ENCODE data around the gene FTL. TPM values are rescaled to one million over a fixed set of nuclear protein-coding genes. Genes with fewer than 3 reads are reported as not detected.

The FTL gene
- total RNA-seq, 2 experiments from 2014 or later = 683 to 880 TPM

GRCh38 chr19:48950830-48951519 lies 14.1 kb upstream of the FTL start:
- H3K4me3 Mint-ChIP-seq = no peak overlapping the region
- ChIA-PET POLR2A (no interaction called here), CTCF (interaction anchor here (0.6 to 1.2 kb wide), 2 partner anchors 12 to 18 kb away, joined by 3 to 4 read pairs; no protein-coding TSS in a partner anchor)
- H3K27me3 Mint-ChIP-seq = no peaks in the 10 kb centered on the region
- peaks cover 9% of the 10 kb centered on the region for H3K36me3 Mint-ChIP-seq (ENCODE audit: low read depth)
- peaks cover 16% of the 10 kb centered on the region for H3K4me1 Mint-ChIP-seq
- no peak for DNase-seq
- H3K27ac Mint-ChIP-seq = no peak overlapping the region
- H3K9me3 Mint-ChIP-seq = peaks cover 9% of the 10 kb centered on the region

DNA sequence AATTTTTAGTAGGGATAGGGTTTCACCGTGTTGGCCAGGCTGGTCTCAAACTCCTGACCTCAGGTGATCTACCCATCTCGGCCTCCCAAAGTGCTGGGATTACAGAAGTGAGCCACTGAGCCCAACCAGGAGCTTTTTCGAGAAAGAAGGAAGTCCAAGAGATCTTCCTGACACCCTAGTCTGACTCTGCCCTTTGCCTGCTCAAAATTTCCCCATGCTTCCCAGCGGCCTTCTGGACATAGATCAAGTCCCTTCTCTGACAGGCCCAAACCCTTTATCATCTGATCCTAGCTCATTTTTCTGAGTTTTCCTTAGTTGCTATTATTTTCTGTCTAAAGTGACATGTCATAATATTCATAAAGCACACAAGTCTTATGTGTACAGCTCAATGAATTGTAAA lies 12.0 kb upstream of the FTL start:
- ChIA-PET POLR2A (no interaction called here), CTCF (interaction anchor here (0.7 to 1.4 kb wide), 6 partner anchors 17 to 225 kb away, joined by 3 to 5 read pairs (median 4); partner anchors contain the start of gene HSD17B14)
- Mint-ChIP-seq H3K27me3 (no peaks in the 10 kb centered on the region), H3K4me3 (no peak overlapping the region), H3K36me3 (ENCODE audit: low read depth) (peaks cover 28% of the 10 kb centered on the region), H3K4me1 (peaks cover 33% of the 10 kb centered on the region), H3K9me3 (peaks cover 4% of the 10 kb centered on the region), H3K27ac (no peak overlapping the region)
- no peak for DNase-seq

GRCh38 chr19:48953990-48954594 lies 11.0 kb upstream of the FTL start:
- peaks cover 41% of the 10 kb centered on the region for H3K4me1 Mint-ChIP-seq
- ChIA-PET CTCF (interaction anchor here (1.2 to 1.5 kb wide), 4 partner anchors 10 to 159 kb away, joined by 3 to 7 read pairs (median 5); partner anchors contain the start of gene RUVBL2), POLR2A (interaction anchor here (0.6 to 0.7 kb wide), 3 partner anchors 14 to 166 kb away, joined by 3 to 7 read pairs (median 4); no protein-coding TSS in a partner anchor)
- peak overlapping the region; percentile 89 for H3K27ac Mint-ChIP-seq
- peak overlapping the region; percentile 77 for H3K4me3 Mint-ChIP-seq
- DNase-seq = no peak
- H3K27me3 Mint-ChIP-seq = no peaks in the 10 kb centered on the region
- H3K36me3 Mint-ChIP-seq (ENCODE audit: low read depth) = peaks cover 37% of the 10 kb centered on the region
- H3K9me3 Mint-ChIP-seq = no peaks in the 10 kb centered on the region

DNA sequence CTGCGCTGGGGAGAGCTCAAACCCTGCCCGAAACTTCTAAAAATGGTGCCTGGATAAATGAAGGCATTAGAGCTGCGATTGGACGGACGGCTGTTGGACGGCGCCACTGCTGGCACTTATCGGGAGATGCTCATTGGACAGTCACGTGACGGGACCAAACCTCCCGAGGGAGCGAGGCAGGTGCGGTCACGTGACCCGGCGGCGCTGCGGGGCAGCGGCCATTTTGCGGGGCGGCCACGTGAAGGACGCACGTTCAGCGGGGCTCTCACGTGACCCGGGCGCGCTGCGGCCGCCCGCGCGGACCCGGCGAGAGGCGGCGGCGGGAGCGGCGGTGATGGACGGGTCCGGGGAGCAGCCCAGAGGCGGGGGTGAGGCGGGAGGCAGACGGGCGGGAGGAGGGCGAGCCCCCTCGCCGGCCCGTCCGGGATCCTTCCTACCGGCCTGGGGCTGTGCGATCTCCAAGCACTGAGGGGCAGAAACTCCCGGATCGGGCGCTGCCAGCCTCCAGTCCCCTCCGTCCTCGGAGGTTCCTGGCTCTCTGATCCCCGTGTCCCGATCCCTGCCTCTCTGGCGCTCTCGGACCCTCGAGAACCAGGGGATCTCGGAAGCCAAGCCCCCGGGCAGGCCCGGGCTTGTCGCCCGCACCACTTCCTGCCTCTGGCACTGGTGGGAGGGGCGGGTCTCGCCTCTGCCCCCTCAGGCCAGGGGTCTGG lies 10.4 kb upstream of the FTL start, which contains the start of gene BAX:
BAX (plus strand) TSS at position 281 of the 713 bp plus-strand sequence; CDS start at position 335, 54 bp downstream.
- Mint-ChIP-seq H3K27ac (peak within 1 kb of the TSS; percentile 89), H3K27me3 (no peaks in the 10 kb centered on the region), H3K4me1 (peaks cover 46% of the 10 kb centered on the region), H3K36me3 (ENCODE audit: low read depth) (peaks cover 39% of the 10 kb centered on the region), H3K4me3 (peak within 1 kb of the TSS; percentile 77), H3K9me3 (no peaks in the 10 kb centered on the region)
- POLR2A ChIA-PET = interaction anchor here (0.6 to 0.7 kb wide), 3 partner anchors 13 to 167 kb away, joined by 3 to 7 read pairs (median 4); no protein-coding TSS in a partner anchor
- CTCF ChIA-PET = interaction anchor here (1.2 to 1.5 kb wide), 5 partner anchors 10 to 160 kb away, joined by 3 to 7 read pairs (median 5); partner anchors contain the start of gene RUVBL2
- DNase-seq = peak; percentile 94

GRCh38 chr19:48955308-48955958 lies 9.7 kb upstream of the FTL start:
- Mint-ChIP-seq H3K36me3 (ENCODE audit: low read depth) (peaks cover 41% of the 10 kb centered on the region), H3K4me1 (peaks cover 50% of the 10 kb centered on the region), H3K4me3 (peak overlapping the region; percentile 77)

GRCh38 chr19:48958006-48958405 lies 7.1 kb upstream of the FTL start:
- POLR2A ChIA-PET = no interaction called here
- Mint-ChIP-seq H3K4me3 (peak overlapping the region; percentile 22), H3K36me3 (ENCODE audit: low read depth) (peaks cover 52% of the 10 kb centered on the region), H3K4me1 (peaks cover 73% of the 10 kb centered on the region), H3K27me3 (no peaks in the 10 kb centered on the region), H3K27ac (peak overlapping the region; percentile 66), H3K9me3 (no peaks in the 10 kb centered on the region)
- CTCF ChIA-PET = interaction anchor here (0.6 to 1.7 kb wide), 2 partner anchors 17 to 36 kb away, joined by 3 to 4 read pairs; partner anchors contain the start of gene RUVBL2
- DNase-seq = no peak

More at GRCh38 chr19:48955308-48955958, 9.7 kb upstream of the FTL start:
- H3K27me3 Mint-ChIP-seq = no peaks in the 10 kb centered on the region
- POLR2A ChIA-PET = interaction anchor here (0.5 to 0.7 kb wide), 2 partner anchors 528 to 974 kb away, joined by 3 to 4 read pairs; no protein-coding TSS in a partner anchor
- peak overlapping the region; percentile 85 for H3K27ac Mint-ChIP-seq
- no peak for DNase-seq
- CTCF ChIA-PET = interaction anchor here (1.2 to 1.5 kb wide), 2 partner anchors 9 to 38 kb away, joined by 3 to 7 read pairs; partner anchors contain the start of gene RUVBL2
- H3K9me3 Mint-ChIP-seq = no peaks in the 10 kb centered on the region

DNA sequence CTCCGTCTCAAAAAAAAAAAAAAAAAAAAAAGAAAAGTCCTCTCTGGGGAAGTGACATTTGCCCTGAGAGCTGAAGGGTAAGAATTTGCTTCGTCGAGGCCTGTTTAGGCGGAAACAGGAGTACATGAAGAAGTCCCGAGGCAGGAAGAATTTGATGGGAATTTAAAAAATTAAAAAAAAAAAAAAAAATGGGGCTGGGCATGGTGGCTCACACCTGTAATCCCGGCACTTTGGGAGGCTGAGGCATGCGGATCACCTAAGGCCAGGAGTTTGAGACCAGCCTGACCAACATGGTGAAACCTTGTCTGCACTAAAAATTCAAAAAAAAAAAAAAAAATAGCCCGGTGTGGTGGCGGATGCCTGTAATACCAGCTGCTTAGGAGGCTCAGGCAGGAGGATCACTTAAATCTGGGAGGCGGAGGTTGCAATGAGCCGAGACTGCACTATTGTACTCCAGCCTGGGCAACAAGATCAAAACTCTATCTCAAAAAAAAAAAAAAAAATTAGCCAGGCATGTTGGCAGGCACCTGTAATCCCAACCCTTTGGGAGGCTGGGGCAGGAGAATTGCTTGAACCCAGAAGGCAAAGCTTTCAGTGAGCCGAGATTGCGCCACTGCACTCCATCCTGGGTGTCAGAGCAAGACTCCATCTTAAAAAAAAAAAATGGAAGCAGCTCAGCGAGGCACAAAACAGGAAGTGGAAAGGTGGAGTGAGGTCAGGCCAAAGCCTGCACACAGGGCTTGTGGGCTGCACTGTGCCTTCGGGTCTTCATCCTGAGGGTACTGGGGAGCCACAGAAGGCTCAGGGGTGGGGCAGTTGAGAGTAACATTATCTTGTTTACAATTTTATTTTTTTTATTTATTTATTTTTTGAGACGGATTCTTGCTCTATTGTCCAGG lies 5.5 kb upstream of the FTL start:
- peak overlapping the region; percentile 83 for H3K27ac Mint-ChIP-seq
- peak overlapping the region; percentile 22 for H3K4me3 Mint-ChIP-seq
- no peaks in the 10 kb centered on the region for H3K9me3 Mint-ChIP-seq
- ChIA-PET CTCF (interaction anchor here (0.5 to 3.5 kb wide), 7 partner anchors 11 to 401 kb away, joined by 3 to 15 read pairs (median 3); partner anchors contain the start of gene RUVBL2), POLR2A (no interaction called here)
- no peaks in the 10 kb centered on the region for H3K27me3 Mint-ChIP-seq
- H3K36me3 Mint-ChIP-seq (ENCODE audit: low read depth) = peaks cover 52% of the 10 kb centered on the region
- DNase-seq = peak; percentile 44
- H3K4me1 Mint-ChIP-seq = peaks cover 80% of the 10 kb centered on the region

DNA sequence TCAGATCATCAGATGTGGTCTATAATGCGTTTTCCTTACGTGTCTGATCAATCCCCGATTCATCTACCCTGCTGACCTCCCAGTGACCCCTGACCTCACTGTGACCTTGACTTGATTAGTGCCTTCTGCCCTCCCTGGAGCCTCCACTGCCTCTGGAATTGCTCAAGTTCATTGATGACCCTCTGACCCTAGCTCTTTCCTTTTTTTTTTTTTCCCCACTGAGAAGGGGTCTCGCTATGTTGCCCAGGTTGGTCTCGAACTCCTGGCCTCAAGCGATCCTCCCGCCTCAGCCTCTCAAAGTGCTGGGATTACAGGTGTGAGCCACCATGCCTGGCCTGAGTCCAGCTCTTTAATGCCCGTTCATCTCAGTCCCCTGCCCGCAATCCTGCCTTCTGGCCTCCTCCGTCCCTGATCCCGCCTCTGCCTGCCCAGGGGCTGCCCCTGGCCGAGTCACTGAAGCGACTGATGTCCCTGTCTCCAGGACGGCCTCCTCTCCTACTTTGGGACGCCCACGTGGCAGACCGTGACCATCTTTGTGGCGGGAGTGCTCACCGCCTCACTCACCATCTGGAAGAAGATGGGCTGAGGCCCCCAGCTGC lies 4.0 kb upstream of the FTL start:
- Mint-ChIP-seq H3K27ac (peak overlapping the region; percentile 97), H3K4me1 (peaks cover 81% of the 10 kb centered on the region), H3K27me3 (no peaks in the 10 kb centered on the region), H3K9me3 (no peaks in the 10 kb centered on the region), H3K36me3 (ENCODE audit: low read depth) (peaks cover 47% of the 10 kb centered on the region), H3K4me3 (no peak overlapping the region)
- POLR2A ChIA-PET = no interaction called here
- CTCF ChIA-PET = interaction anchor here (0.5 to 3.5 kb wide), 3 partner anchors 9 to 123 kb away, joined by 3 to 15 read pairs (median 3); no protein-coding TSS in a partner anchor
- DNase-seq = no peak

- POLR2A ChIA-PET = no interaction called here
- H3K27me3 Mint-ChIP-seq = no peaks in the 10 kb centered on the region
- H3K9me3 Mint-ChIP-seq = no peaks in the 10 kb centered on the region
- H3K27ac Mint-ChIP-seq = peak overlapping the region; percentile 97
- CTCF ChIA-PET = interaction anchor here (0.5 to 3.5 kb wide), 3 partner anchors 9 to 123 kb away, joined by 3 to 15 read pairs (median 4); no protein-coding TSS in a partner anchor
- H3K4me3 Mint-ChIP-seq = peak overlapping the region; percentile 51
- peaks cover 83% of the 10 kb centered on the region for H3K4me1 Mint-ChIP-seq
- DNase-seq = no peak
- H3K36me3 Mint-ChIP-seq (ENCODE audit: low read depth) = peaks cover 49% of the 10 kb centered on the region
Observed at GRCh38 chr19:48961673-48962028, 3.5 kb upstream of the FTL start.

- H3K4me3 Mint-ChIP-seq = peak overlapping the region; percentile 51
- ChIA-PET POLR2A (no interaction called here), CTCF (interaction anchor here (0.6 to 3.5 kb wide), 3 partner anchors 8 to 15 kb away, joined by 3 to 15 read pairs (median 4); no protein-coding TSS in a partner anchor)
- H3K4me1 Mint-ChIP-seq = peaks cover 85% of the 10 kb centered on the region
- DNase-seq = peak; percentile 45
- no peaks in the 10 kb centered on the region for H3K9me3 Mint-ChIP-seq
- peak overlapping the region; percentile 97 for H3K27ac Mint-ChIP-seq
- no peaks in the 10 kb centered on the region for H3K27me3 Mint-ChIP-seq
- peaks cover 50% of the 10 kb centered on the region for H3K36me3 Mint-ChIP-seq (ENCODE audit: low read depth)
Observed at GRCh38 chr19:48962029-48962848, 2.9 kb upstream of the FTL start.

Measured in activated CD4-positive, alpha-beta T cell treated with anti-CD3 and anti-CD28 coated beads, Interleukin-2, amount 10 ng/mL, durations not matched to agents 7 days and 5 days (primary cell).